HEK293 (cell line): ENCODE data around the gene FBXW5.

ENCODE experiments used
- PRDM10 ChIP-seq: fragments of 450-650 bp; formaldehyde crosslinking; IDR thresholded peaks from 2 replicates; pipeline ENCODE4 v1.5.1; 2016; ENCODE audit warnings: missing biosample characterization, missing genetic modification characterization
- ZNF677 ChIP-seq: fragments of 450-650 bp; IDR thresholded peaks from 2 replicates; pipeline ENCODE4 v1.5.0; 2018; ENCODE audit warnings: missing biosample characterization, mild to moderate bottlenecking, missing genetic modification characterization, moderate library complexity
- ZNF747 ChIP-seq: fragments of 450-650 bp; formaldehyde crosslinking; IDR thresholded peaks from 2 replicates; pipeline ENCODE4 v1.5.1; 2016; ENCODE audit warnings: missing biosample characterization, missing genetic modification characterization
- TF ChIP-seq, protein P1 (sequence below): fragments of 450-650 bp; formaldehyde crosslinking; IDR thresholded peaks from 2 replicates; pipeline ENCODE4 v1.5.1; 2016; ENCODE audit warnings: missing biosample characterization, missing genetic modification characterization

- TF ChIP-seq, protein P1, sequence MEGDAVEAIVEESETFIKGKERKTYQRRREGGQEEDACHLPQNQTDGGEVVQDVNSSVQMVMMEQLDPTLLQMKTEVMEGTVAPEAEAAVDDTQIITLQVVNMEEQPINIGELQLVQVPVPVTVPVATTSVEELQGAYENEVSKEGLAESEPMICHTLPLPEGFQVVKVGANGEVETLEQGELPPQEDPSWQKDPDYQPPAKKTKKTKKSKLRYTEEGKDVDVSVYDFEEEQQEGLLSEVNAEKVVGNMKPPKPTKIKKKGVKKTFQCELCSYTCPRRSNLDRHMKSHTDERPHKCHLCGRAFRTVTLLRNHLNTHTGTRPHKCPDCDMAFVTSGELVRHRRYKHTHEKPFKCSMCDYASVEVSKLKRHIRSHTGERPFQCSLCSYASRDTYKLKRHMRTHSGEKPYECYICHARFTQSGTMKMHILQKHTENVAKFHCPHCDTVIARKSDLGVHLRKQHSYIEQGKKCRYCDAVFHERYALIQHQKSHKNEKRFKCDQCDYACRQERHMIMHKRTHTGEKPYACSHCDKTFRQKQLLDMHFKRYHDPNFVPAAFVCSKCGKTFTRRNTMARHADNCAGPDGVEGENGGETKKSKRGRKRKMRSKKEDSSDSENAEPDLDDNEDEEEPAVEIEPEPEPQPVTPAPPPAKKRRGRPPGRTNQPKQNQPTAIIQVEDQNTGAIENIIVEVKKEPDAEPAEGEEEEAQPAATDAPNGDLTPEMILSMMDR: no peak
- TF ChIP-seq ZNF677 (tag by site-specific recombination) (no peak), PRDM10 (no peak), ZNF747 (no peak)
Measured at GRCh38 chr9:136900556-136900955, 44.0 kb downstream of the FBXW5 start.
